CD14-positive monocyte (primary cell): ENCODE data around the gene UBL4B. TPM values are rescaled to one million over a fixed set of nuclear protein-coding genes. Genes with fewer than 3 reads are reported as not detected.

Experiments used
- DNase-seq, 3 donors: peaks; one replicate each; pipeline ENCODE4 v3.0.0-alpha.2; 2011 to 2022
- H2AFZ ChIP-seq: 2 replicates; pipeline ENCODE4 v1.6.0; 2012; ENCODE audit warnings: mild to moderate bottlenecking, low read depth, low read length, inconsistent platforms; ENCODE audit not compliant: insufficient read depth, poor library complexity, severe bottlenecking
- H3K27ac ChIP-seq, 2 donors: 1 replicate in 1 of 2; 2 replicates in 1 of 2; pipeline ENCODE4 v1.5.1; 2012 to 2013; ENCODE audit warnings: low read length in 2 of 2, control low read depth in 1 of 2, inconsistent platforms in 1 of 2, low read depth in 1 of 2, mild to moderate bottlenecking in 1 of 2
- H3K27me3 ChIP-seq, 2 donors: one replicate each; pipeline versions ENCODE4 v1.6.0 to v1.6.1; 2011 to 2013; ENCODE audit warnings: low read length in 2 of 2; ENCODE audit not compliant: control insufficient read depth in 2 of 2, insufficient read depth in 2 of 2
- H3K36me3 ChIP-seq, 2 donors: replicated peaks in 1 of 2; 1 replicate in 1 of 2; 2 replicates in 1 of 2; pipeline versions ENCODE4 v1.5.1 to v1.6.1; 2012 to 2013; ENCODE audit warnings: low read length in 2 of 2, control low read depth in 1 of 2, inconsistent platforms in 1 of 2, mild to moderate bottlenecking in 1 of 2; ENCODE audit not compliant: insufficient read depth in 2 of 2, control insufficient read depth in 1 of 2
- H3K4me1 ChIP-seq, 2 donors: 1 replicate in 1 of 2; 2 replicates in 1 of 2; pipeline versions ENCODE4 v1.5.1 to v1.6.1; 2012 to 2013; ENCODE audit warnings: low read length in 2 of 2, control low read depth in 1 of 2, inconsistent platforms in 1 of 2, mild to moderate bottlenecking in 1 of 2, moderate library complexity in 1 of 2; ENCODE audit not compliant: insufficient read depth in 2 of 2, control insufficient read depth in 1 of 2
- H3K4me2 ChIP-seq: replicated peaks from 2 replicates; pipeline ENCODE3; 2012; ENCODE audit warnings: low read length, moderate library complexity, mild to moderate bottlenecking; ENCODE audit not compliant: poor library complexity, severe bottlenecking; ENCODE audit errors: extremely low read depth
- H3K4me3 ChIP-seq, 3 experiments: fragments of 200-600 bp in 1 of 3; sonication (generic) in 1 of 3; replicated peaks in 1 of 3; 1 replicate in 2 of 3; 2 replicates in 1 of 3; pipeline ENCODE4 v1.5.1; 2011 to 2013; ENCODE audit warnings: low read length in 3 of 3, mild to moderate bottlenecking in 3 of 3, control low read depth in 2 of 3, low read depth in 2 of 3, inconsistent platforms in 1 of 3, moderate library complexity in 1 of 3
- H3K79me2 ChIP-seq: 2 replicates; pipeline ENCODE4 v1.6.0; 2012; ENCODE audit warnings: mild to moderate bottlenecking, control low read depth, inconsistent platforms, low read length, moderate library complexity; ENCODE audit not compliant: insufficient read depth
- H3K9ac ChIP-seq: 2 replicates; pipeline ENCODE4 v1.6.0; 2017; ENCODE audit warnings: low read length, mild to moderate bottlenecking; ENCODE audit not compliant: insufficient read depth, poor library complexity, severe bottlenecking
- H3K9me3 ChIP-seq, 2 donors: replicated peaks in 1 of 2; 1 replicate in 1 of 2; 2 replicates in 1 of 2; pipeline versions ENCODE4 v1.5.1 to v1.6.1; 2012 to 2013; ENCODE audit warnings: low read length in 2 of 2, control low read depth in 1 of 2; ENCODE audit not compliant: control insufficient read depth in 1 of 2, insufficient read depth in 1 of 2
- H4K20me1 ChIP-seq: 2 replicates; pipeline ENCODE4 v1.6.0; 2012; ENCODE audit warnings: mild to moderate bottlenecking, low read length, control low read depth, moderate library complexity; ENCODE audit not compliant: insufficient read depth
- H3K27ac Mint-ChIP-seq, 7 donors: one replicate each; pipeline ENCODE4 v1.8.0; 2020; ENCODE audit warnings: mild to moderate bottlenecking in 7 of 7, mixed read lengths in 7 of 7, moderate library complexity in 6 of 7, inconsistent platforms in 2 of 7
- H3K27me3 Mint-ChIP-seq, 3 donors: one replicate each; pipeline ENCODE4 v1.8.0; 2021 to 2022; ENCODE audit warnings: low read depth in 3 of 3, mild to moderate bottlenecking in 3 of 3, mixed read lengths in 3 of 3, moderate library complexity in 3 of 3, inconsistent platforms in 1 of 3
- H3K36me3 Mint-ChIP-seq, 2 donors: one replicate each; pipeline ENCODE4 v1.8.0; 2020; ENCODE audit warnings: mixed read lengths in 2 of 2, inconsistent platforms in 1 of 2, mild to moderate bottlenecking in 1 of 2
- H3K4me1 Mint-ChIP-seq: one replicate; pipeline ENCODE4 v1.8.0; 2020; ENCODE audit warnings: mild to moderate bottlenecking, mixed read lengths
- H3K4me3 Mint-ChIP-seq, 2 donors: one replicate each; pipeline ENCODE4 v1.8.0; 2020; ENCODE audit warnings: mild to moderate bottlenecking in 2 of 2, mixed read lengths in 2 of 2, moderate library complexity in 1 of 2
- H3K9me3 Mint-ChIP-seq, 7 donors: one replicate each; pipeline ENCODE4 v1.8.0; 2020 to 2022; ENCODE audit warnings: mixed read lengths in 7 of 7, mild to moderate bottlenecking in 6 of 7, moderate library complexity in 6 of 7, inconsistent platforms in 2 of 7
- CTCF ChIP-seq: fragments of 200-600 bp; IDR thresholded peaks from one replicate; pipeline ENCODE4 v1.8.0; 2022; ENCODE audit warnings: antibody characterized with exemption, mild to moderate bottlenecking
- WGBS: methylation state at CpG from one replicate; pipeline ENCODE4 v1.1.5; 2013; ENCODE audit warnings: missing lambda C conversion rate; ENCODE audit not compliant: insufficient coverage; 5-methylcytosine and 5-hydroxymethylcytosine counted together
- intact Hi-C, 2 donors: fragments of 100-400 bp; cut with micrococcal nuclease; formaldehyde crosslinking; loops; one replicate each; pipeline versions ENCODE4 v1.15.0 to v1.15.1; 2023
- polyA plus RNA-seq, 3 donors: library from polyadenylated mRNA; depleted of rRNA in 1 of 3; unstranded in 2 of 3; stranded (reverse) in 1 of 3; fragments of 300-500 nt in 2 of 3; fragments of >200 nt in 1 of 3; fragmentation: Illumina TruSeq in 2 of 3; gene quantifications; 1 replicate in 2 of 3; 2 replicates in 1 of 3; pipeline ENCODE4 v1.2.3, GENCODE V29; 2012 to 2021

Gene UBL4B
- polyA plus RNA-seq, 3 donors, result not detected

GRCh38 chr1:110111081-110111480 is 1.2 kb upstream of the UBL4B start:
- H4K20me1 ChIP-seq, result no peaks in the 10 kb centered on the region
- no peak for DNase-seq
- no peak overlapping the region for H3K27ac ChIP-seq
- Mint-ChIP-seq H3K4me3 (no peak overlapping the region), H3K27me3 (peaks cover 26 to 34% (median 27%) of the 10 kb centered on the region in 3 donors), H3K27ac (no peak overlapping the region), H3K36me3 (no peaks in the 10 kb centered on the region), H3K9me3 (peaks cover 0 to 3% (median 0%) of the 10 kb centered on the region in 7 donors), H3K4me1 (no peaks in the 10 kb centered on the region)
- H3K27me3 ChIP-seq, result peaks cover 0 to 7% of the 10 kb centered on the region in 2 donors
- 83% methylated on average over 1 of the region's 4 CpGs for WGBS
- intact Hi-C loops, result no loop called here
- no peaks in the 10 kb centered on the region for H3K4me1 ChIP-seq
- H3K4me2 ChIP-seq, result no peak overlapping the region
- H3K36me3 ChIP-seq, result no peaks in the 10 kb centered on the region
- H3K9me3 ChIP-seq, result no peaks in the 10 kb centered on the region
- H3K79me2 ChIP-seq, result no peaks in the 10 kb centered on the region
- H3K4me3 ChIP-seq, result no peak overlapping the region
- no peak overlapping the region for H3K9ac ChIP-seq
- H2AFZ ChIP-seq, result no peak overlapping the region
- TF ChIP-seq CTCF, result no peak

GRCh38 chr1:110112656-110113055 is 413 bp downstream of the UBL4B start:
- Histone ChIP-seq H3K36me3 (no peaks in the 10 kb centered on the region), H3K9me3 (no peaks in the 10 kb centered on the region), H3K4me1 (no peaks in the 10 kb centered on the region), H3K4me2 (no peak overlapping the region), H2AFZ (no peak overlapping the region), H3K27me3 (peaks cover 0 to 7% of the 10 kb centered on the region in 2 donors), H3K79me2 (no peaks in the 10 kb centered on the region), H4K20me1 (no peaks in the 10 kb centered on the region), H3K4me3 (no peak overlapping the region), H3K27ac (no peak overlapping the region), H3K9ac (no peak overlapping the region)
- Mint-ChIP-seq H3K27me3 (peaks cover 29 to 30% (median 29%) of the 10 kb centered on the region in 3 donors), H3K4me3 (no peak overlapping the region), H3K27ac (peak overlapping the region in 1 of 7 donors; percentile 41), H3K4me1 (no peaks in the 10 kb centered on the region), H3K9me3 (peaks cover 0 to 3% (median 0%) of the 10 kb centered on the region in 7 donors), H3K36me3 (no peaks in the 10 kb centered on the region)
- intact Hi-C loops, result no loop called here
- DNase-seq, result no peak
- 88% methylated on average over 8 of the region's 9 CpGs for WGBS
- TF ChIP-seq CTCF, result no peak
